ENCODE results near the gene PRSS8.

- TF ChIP-seq CTCF (IDR thresholded peaks at IDR 0.05; ENCODE audit: poor library complexity, severe bottlenecking) (no peak), REST (IDR thresholded peaks at IDR 0.05; ENCODE audit: borderline replicate concordance) (no peak), EP300 (conservative IDR thresholded peaks at IDR 0.05; ENCODE audit: poor library complexity, severe bottlenecking) (no peak), POLR2AphosphoS5 (IDR thresholded peaks at IDR 0.05) (no peak), EZH2 (IDR thresholded peaks at IDR 0.05; ENCODE audit: borderline replicate concordance, insufficient read depth, low read length, poor library complexity, severe bottlenecking) (no peak), MXI1 (conservative IDR thresholded peaks at IDR 0.05; ENCODE audit: poor library complexity, severe bottlenecking) (no peak), SMC3 (conservative IDR thresholded peaks at IDR 0.05; ENCODE audit: poor library complexity) (no peak), TAF1 (IDR thresholded peaks at IDR 0.05; ENCODE audit: low read depth) (no peak)
Measured at GRCh38 chr16:31094088-31094423, 41.5 kb downstream of the PRSS8 start.

All from neural cell (in vitro differentiated cells).